Cerebellar cortex (tissue), 1 donor: Measurements from ENCODE around the gene CHKA.
A peak's percentile ranks its signal among the peaks of the same experiment; 100 is the strongest.

Experiments
- DNase-seq: peaks from one replicate; pipeline ENCODE4 v3.0.0-alpha.2; 2015; ENCODE audit warnings: low spot score

Gene CHKA

DNA sequence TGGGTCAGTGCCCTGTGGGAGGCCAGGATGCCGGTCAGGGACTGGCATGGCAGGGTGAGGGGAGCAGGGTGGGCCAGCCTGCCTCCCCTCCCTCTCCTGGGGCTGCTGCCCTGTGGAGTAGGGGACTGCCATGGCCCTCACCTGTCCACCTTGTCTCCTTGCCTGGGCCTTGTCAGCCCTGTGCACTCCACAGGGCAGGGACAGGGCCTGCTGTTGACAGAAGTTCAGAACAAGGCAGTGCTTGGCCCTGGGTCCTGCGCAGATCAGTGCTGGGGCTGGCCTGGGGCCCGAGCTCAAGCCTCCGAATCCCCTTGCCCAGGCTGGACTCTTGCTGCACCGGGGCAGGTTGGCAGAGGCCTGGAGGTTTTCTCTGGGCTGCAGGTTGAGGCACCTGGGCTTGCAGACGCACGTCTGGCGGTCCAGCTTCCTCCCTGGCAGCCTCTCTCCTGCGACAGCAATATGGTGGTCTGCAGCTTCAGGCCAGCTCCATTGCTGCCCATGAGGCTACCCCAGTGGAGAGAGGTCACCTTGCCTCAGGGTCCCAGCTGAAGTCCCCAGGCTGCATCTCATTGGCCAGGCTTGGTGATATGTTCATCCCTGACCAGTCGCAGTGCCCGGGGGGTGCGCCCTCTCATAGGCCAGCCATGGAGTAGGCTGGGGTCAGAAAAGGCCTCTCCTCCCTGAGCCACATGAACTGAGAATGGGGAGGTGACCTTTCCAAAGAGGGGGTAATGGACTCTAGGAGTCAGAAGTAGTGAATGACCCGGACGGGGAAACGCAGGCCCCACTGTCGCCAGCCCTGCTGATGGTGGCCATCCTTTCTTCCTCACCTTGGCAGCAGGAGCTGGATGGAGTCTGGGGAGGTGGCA, 21.5 kb upstream of the CHKA start:
- no peak for DNase-seq

DNA sequence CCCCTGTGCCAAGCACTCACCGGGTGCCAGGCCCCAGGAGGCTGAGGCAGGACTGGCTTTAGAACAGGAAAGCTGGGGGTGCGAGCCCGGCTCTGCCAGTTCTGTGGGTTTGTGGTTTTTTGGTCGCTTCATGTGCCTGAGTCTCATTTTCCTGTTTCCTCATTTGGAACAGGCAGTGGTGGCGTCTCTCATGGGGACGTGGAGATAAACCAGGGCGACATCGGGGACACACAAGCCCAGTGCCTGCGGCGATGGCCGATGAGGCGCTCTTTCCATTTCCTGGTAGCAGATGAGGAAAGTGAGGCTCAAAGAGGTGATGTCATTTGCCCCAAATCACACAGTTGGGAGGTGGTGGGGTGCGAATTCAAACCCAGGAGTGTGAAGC, 20.8 kb upstream of the CHKA start:
- DNase-seq: no peak

DNA sequence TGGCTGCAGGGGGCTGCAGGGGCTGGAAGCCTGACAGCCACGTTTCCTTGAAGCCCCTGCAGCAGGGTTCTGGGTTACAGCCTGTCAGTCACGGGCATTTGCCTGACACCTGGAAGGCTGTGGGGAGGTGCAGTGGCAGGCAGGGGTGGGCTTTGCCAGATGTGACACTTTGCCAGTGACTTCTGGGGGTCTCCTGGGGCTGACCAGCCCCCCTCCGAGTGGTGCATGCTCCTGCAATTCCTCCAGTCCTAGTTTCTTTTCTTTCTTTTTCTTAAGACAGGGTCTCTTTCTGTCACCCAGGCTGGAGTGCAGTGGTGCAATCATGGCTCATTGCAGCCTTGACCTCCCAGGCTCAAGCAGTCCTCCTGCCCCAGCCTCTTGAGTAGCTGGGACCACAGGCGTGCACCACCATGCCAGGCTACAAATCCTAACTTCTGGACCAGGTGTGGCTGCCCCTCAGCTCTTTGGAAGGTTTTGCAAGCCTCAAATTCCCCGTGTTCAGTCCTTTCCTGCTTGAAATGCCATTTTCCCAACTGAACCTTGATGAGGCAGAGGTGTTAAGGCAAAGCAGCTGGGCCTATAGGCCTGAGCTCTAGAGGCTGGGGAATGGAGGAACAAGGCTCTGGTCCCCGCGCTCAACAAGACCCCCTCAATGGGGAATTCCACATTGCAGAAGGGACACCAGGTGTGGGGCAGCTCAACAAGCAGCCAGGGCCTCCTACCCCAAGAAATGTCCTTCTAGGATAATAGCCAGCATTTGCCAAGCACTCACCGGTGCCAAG, 20.2 kb upstream of the CHKA start:
- no peak for DNase-seq

DNA sequence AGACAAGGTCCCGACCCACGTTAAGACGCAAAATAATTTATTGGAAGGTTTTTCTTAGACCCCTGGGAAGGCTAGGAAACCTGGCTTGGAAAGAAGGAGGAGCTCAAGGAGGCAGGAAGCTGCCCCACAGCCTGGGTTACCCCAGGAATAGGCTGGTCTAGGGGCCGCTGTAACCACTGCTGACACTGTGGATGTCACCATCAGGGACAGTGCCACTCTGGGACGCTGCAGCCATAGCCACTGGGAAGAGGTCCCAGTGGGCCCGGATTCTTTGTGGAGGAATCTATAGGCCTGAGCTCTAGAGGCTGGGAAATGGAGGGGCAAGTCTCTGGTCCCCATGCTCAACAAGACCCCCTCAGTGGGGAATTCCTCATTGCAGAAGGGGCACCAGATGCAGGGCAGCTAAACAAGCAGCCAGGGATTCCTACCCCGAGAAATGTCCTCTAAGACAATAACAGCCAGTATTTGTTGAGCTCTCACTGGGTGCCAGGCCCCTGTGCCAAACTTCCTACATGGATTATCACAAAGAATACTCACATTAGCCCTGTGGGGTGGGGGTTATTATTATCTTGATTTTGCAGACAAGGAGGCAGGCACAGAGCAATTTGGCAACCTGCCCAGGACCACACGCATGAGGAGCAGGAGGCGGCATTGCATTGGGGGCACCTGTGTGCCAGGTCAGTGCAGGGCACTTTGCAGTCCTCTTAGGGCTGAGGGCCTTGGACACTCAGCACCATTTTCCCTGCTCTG, 19.5 kb upstream of the CHKA start:
- no peak for DNase-seq

DNA sequence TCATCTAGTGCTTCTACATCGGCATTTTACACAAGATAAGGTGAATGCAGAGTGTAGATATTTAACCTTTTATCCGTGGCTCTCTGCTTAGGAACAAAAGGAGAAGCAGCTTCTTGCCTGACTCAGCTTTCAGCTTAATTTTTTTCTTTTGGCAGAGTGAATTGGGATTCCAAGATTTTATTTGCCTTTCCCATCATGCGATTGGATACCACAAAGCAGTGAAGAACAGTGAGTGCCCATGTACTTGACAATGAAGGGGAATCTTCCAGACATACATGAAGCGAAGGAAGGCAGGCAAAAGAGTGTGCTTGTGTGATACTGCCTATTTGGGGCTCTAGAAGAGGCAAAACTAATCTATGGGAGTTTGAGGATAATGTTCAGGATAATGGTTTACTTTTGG, 17.0 kb upstream of the CHKA start:
- no peak for DNase-seq

DNA sequence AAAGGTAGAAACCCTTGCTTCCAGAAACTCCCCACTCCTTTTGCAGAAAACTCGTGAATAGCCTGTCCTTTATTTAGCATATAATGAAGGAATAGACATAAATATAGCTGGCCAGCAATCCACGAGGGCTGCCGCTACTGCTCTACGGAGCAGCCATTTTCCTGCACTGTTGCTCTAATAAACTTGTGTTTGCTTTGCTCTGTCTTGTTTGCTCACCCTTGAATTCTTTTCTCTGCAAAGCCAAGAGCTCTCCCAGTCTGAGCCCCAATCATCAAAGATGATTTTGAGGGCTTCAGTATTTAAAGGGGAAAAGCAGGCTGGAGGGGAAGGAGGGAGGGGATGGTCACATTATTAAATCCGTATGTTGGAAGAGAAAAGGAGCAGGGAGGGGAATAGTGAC, 16.6 kb upstream of the CHKA start:
- no peak for DNase-seq

DNA sequence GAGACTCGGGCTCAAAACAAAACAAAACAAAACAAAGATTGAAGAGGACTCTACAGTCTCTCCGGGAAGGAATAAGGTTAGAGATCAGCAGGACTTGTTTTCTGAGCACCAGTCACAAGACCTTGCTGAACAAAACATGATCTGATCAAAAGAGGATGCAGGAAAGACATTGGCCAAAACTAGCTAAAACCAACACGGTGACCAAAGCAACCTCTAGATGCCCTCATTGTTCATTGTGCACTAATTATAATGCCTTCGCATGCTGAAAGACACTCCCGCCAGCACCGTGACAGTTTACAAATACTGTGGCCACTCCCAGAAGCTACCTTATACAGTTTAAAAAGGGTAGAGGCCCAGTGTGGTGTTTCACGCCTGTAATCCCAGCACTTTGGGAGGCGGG, 15.7 kb upstream of the CHKA start:
- no peak for DNase-seq

DNA sequence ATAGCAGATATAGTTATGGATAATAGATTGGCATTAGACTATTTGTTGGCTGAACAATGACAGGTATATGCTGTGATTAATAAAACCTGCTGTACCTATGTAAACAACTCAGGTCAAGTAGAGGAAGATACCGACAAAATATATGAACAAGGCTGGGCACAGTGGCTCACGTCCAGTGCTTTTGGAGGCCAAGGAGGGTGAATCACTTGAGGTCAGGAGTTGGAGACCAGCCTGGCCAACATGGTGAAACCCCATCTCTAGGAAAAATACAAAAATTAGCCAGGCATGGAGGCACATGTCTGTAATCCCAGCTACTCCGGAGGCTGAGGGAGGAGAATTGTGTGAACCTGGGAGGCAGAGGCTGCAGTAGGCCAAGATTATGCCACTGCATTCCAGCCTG, 14.0 kb upstream of the CHKA start:
- no peak for DNase-seq

DNA sequence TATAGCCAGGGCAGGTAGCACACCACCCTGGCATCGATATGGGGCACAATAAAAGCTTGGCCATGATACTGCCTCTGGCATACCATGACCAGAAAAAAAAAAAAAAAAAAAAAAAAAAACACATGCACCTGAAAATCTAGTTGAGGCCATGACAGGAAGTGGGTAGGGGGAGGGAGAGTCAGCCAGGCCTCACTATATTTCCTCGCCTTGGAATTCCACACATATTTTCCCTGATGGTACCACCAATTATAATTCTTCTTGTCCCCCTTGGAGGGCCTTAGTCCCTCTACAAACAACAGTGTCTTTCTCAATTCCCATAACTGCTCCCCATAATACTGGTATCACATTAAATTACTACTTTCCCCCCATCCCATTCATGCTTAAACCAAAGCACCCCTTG, 12.6 kb upstream of the CHKA start:
- no peak for DNase-seq

DNA sequence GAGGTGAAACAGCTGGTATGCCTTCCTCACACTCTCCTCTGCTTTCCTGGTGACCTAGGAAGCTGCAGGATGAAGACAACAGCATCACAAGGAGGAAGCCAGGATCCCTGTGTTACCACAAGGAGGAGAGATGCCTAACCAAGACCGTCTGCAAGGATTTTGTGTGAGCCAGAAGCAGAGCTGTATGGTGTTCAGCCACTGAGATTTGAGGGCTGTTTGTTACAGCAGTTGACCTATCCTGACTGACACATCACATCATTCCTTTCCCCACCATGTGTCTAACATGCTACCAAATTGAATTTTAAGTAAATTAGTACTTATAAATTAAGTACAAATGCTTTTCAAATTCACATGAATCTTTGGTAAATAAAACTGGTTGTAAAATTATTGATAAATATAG, 8.9 kb upstream of the CHKA start:
- no peak for DNase-seq

DNA sequence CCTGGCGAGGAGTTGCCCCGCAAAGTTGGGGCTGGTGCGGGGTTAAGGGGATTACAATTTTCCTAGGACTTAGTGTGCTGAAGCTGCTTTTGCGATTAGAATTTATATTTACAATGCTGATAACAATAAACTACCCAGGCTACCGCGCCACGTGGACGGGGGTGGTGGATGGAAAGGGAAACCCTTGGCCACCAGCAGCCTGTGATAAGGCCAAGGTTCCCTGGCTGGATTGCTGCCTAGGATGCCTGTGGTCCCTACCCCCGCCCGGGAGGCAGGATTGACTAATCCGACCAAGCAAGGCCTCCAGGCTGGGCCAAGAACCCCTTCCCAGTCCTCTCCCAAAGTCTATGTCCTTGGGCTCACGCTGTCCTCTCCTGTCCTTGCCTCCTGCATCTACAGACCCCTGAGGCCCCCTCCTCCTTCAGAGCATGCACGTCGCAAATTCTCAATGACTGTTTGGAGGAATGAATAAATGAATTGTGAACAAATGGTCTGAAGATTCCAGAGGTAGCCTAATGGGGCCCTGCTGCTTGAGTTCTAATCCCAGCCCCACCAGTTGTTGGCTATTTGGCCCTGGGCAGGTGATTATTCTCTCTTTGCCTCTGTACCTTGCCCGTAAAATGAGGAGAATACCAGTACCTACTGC, 7.6 kb upstream of the CHKA start:
- no peak for DNase-seq

DNA sequence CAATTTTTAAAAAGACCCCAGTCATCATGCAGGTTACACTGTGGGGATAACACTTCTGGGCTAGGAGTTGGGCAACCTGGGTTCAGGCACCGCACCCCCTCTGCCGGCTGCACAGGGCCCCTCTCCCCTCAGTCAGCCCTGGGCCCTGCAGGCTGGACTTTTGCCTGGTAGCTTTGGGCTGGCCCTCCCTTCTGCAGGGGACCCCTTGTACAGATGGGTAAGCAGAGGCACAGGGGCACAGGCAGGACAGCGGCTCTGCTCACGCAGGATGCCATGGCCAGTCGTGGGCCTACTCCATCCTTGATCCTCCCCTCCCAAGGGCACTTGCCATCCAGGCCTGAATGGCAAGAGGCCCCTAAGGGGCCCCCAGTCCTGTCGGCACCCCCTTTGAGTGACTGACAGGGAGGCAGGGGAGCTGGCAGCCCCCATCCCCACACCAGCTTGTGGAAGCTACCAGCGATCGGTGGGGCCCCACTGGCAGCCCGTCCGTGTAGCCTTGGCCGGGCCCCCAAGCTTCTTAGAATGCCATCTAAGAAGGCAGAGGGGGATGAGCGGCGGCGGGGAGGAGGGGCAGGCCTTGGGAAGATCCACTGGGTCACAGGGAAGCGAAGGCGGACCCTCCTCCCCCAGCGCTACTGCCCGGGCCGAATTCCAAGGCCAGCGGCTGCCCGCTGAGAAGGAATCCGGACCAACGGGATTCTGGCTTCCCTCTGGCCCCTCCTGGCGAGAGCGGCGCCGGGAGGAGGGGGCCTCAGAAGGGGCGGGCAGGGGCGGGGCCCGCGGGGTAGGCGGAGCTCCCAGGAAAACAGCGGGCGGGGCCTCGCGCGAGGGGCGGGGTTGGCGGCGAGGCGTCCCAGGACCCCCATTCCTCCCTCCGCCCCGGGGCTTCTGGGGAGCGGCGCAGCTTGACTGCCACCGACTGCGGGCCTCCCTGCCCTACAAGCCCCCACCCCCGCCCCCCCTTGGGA, 6.8 kb upstream of the CHKA start:
- DNase-seq: peak; percentile 75

DNA sequence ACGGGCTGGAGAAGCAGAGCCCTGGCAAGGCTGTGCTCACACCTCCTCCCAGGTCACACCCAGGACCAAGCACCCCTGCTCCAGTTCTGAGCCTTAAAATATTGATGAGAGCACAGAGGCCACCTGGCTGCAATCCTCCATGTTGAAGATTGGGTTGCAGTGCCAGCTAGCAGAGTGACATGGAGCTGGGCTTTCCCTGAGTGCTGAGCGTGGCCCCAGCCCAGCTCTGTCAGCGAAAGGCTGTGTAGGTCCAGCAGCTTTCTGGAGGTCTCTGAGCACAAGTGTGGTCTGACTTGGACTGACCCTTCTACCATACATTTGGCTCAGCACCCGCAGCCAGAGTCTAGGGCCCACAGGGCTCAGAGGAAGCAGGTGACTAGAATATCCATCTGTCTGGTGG, 4.0 kb upstream of the CHKA start:
- no peak for DNase-seq

DNA sequence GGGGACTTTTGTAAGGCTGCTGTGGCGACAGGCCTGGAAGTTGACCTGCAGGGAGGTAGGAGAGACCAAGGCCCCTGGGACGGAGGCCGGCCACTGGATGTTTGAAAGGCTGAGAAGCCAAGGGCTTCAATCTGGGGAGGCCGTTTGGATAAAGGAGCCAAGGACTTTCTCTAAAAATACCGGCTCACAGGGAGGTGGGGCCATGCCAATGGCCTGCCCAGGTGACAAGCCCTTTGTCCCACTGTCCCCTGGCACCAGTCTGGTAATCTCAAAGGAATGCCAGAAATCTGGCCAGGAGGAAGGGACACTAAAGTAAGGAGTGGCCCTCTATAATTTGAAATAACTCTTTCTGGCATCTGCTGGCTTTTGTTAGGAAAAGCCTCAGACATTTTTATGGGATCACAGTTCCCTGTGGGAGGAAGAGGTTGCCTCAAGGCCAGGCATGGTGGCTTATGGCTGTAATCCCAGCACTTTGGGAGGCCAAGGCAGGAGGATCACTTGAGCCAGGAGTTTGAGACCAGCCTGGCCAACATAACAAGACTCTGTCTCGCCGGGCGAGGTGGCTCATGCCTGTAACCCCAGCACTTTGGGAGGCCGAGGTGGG, 1.9 kb upstream of the CHKA start:
- no peak for DNase-seq

DNA sequence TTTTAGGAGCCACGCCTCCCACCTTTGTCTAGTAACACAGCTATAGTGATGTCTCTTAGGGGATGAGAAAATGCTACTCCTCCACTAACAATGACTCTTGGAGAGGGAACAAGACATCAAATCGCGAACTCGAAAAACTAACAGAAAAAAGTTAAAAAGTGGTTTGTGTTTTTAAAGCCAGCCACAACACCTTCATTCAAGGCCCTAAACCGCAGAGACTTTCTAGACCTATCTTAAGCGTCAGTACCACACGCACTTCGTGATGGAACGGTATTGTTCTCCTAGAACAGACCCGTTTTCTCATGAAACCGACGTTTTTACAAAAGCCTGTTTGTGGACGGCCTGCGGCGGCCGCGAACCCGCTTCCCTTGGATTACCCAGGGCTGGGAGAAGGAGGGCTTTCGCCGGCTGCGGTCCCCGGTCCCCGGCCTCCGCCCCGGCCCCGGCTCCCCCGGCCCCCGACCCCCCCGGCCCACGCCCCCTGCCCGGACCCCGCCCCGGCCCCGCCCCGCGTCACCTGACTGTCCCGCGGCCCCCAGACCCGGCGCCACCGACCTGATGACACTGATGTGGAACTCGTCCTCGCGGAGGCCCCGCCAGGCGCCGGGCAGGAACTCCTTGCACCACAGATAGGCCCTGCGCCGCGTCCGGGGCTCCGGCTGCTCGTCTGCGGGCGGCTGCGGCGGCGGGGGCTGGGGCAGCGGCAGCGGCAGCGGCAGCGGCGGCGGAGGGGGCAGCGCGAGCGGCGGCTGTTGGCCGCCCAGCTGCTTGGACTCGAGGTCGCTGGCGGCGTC, 718 bp downstream of the CHKA start:
- DNase-seq: no peak

DNA sequence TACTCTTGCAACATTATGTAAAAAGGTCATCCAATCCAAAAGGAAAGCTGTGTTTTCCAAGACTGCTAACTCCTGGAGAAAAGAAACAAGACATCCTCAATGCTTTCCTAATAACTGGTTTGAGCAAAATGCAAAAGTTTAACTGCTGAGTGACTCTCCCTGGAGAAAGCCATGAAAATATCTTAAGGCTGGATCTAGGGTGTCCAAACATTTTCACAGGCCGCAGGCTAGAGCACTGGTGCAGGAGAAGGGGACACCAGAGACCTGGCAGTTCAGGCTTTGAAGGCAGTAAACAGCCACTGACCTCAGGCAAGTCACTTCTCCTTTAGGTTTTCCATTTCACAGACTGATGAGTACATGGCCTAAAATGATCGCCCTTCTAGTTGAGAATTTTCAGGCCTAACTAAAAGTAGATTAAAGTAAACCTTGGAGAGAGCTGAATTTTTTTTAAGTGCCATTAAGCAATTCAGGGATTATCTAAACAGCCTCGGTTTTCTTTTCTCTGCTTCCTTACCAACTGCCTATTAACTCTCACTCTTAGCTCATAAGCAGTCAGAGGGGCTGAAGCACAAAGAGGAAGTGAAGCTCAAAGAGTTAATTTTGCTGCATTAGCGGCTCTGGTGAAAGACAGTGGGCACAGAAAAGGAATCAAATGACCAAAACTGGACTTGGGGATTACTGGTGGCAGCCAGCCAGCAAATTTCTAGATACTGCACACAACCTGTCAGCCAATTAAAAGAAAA, 2.3 kb downstream of the CHKA start:
- DNase-seq: no peak

DNA sequence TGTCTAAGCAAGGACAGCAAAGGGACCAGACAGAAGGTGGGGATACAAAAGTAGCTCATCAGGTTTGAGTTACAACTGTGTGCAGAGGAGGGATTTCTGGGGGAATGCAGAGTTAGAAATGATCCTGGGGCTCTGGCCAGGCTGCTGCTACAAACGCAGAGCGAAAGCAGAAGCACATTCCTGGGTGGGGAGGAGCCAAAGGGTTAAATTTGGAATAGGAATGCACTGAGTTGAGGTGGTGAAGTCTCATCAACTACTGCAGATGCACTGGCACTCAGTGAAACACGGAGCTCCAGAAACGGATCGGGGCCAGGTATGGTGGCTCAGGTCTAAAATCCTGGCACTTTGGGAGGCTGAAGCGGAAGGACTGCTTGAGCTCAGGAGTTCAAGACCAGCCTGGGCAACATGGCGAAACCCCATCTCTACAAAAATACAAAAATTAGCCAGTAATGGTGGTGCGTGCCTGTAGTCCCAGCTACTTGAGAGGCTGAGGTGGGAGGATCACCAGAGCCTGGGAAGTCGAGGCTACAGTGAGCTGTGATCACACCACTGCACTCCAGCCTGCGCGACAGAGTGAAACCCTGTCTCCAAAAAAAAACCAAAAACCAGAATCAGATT, 3.2 kb downstream of the CHKA start:
- DNase-seq: no peak

DNA sequence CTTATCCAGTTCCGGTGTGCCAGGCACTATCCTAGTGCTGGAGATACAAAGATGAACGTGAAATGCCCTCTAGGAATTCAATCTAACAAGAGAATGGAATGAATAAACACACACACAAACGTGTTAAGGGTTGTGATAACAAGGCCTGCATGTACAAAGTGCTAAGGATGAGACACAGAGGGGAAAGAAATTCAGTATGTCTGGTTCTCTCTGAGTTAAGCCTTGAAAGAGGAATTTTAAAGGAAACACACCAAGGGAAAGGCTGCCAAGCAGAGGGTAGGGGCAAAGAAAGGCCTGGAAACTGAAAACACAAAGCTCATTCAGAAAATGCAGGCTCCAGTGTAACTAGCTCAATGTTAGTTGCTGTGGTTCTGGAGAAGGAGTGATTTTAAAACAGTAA, 4.2 kb downstream of the CHKA start:
- DNase-seq: no peak

DNA sequence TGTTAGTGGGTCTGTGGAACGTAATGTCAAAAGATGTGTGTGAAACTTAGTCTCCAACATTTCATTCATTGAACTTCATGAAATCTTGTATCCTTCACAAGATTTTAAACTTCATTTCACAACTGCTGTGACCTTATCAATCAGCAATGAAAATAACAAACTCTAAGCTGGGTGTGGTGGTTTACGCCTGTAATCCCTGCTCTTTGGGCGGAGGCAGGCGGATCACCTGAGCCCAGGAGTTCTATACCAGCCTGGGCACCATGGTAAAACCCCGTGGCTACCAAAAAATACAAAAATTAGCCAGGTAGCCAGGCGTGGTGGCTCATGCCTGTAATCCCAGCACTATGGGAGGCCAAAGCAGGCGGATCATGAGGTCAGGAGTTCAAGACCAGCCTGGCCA, 5.1 kb downstream of the CHKA start:
- DNase-seq: no peak
